ENCODE results near the gene HSD3B7.

GRCh38 chr16:30947859-30948666, 36.9 kb upstream of the HSD3B7 start:
- TF ChIP-seq CTCF (conservative IDR thresholded peaks at IDR 0.05; ENCODE audit: low read length) = no peak
- no peak for TF ChIP-seq EZH2phosphoT487 (IDR thresholded peaks at IDR 0.05; ENCODE audit: borderline replicate concordance, low read depth, low read length)

All from OCI-LY7 (cell line).